GM20000 (cell line): ENCODE data around the gene APOL4.
"Not testable (repeated sequence)": the region's sequence is repeated elsewhere in the genome, so short reads cannot be mapped to it uniquely, and the experiment has no call there.

ENCODE experiments used
- DNase-seq: peaks from one replicate; pipeline ENCODE4 v3.0.0; 2012; ENCODE audit warnings: low spot score
- TF ChIP-seq, protein P1 (sequence below): IDR thresholded peaks from 2 replicates; pipeline ENCODE4 v1.5.1; 2012; ENCODE audit warnings: mild to moderate bottlenecking, control low read depth; ENCODE audit errors: extremely low read depth, missing control alignments

APOL4 gene

DNA sequence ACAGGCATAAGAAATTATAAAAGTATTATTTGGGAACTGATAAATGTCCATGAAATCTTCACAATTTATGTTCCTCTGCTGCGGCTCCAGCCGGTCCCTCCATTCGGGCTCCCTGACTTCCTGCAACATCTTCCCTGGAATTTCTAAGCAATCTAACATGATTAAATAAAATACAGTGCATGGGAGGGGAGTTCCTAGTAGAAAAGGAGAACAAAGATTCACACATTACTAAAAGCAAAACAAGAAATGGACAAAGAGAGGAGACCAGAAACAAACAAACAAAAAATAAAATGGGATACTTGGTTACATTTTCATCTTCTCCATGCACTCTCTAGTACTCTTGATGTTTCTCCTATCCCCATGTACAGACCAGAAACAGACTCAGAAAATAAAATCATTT is 8.6 kb upstream of the APOL4 start:
- no peak for DNase-seq
- TF ChIP-seq, protein P1, sequence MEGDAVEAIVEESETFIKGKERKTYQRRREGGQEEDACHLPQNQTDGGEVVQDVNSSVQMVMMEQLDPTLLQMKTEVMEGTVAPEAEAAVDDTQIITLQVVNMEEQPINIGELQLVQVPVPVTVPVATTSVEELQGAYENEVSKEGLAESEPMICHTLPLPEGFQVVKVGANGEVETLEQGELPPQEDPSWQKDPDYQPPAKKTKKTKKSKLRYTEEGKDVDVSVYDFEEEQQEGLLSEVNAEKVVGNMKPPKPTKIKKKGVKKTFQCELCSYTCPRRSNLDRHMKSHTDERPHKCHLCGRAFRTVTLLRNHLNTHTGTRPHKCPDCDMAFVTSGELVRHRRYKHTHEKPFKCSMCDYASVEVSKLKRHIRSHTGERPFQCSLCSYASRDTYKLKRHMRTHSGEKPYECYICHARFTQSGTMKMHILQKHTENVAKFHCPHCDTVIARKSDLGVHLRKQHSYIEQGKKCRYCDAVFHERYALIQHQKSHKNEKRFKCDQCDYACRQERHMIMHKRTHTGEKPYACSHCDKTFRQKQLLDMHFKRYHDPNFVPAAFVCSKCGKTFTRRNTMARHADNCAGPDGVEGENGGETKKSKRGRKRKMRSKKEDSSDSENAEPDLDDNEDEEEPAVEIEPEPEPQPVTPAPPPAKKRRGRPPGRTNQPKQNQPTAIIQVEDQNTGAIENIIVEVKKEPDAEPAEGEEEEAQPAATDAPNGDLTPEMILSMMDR: no peak

DNA sequence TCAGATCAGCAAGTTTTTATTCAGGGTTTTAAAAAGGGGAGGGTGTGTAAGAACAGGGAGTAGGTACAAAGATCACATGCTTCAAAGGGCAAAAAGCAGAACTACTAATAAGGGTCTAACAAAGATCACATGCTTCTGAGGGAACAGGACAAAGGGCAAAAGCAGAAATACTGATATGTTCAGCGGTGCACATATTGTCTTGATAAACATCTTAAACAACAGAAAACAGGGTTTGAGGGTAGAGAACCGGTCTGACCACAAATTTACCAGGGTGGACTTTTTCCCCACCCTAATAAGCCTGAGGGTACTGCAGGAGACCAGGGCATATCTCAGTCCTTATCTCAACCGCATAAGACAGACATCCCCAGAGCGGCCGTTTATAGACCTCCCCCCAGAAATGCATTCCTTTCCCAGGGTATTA is 7.9 kb upstream of the APOL4 start:
- not testable (repeated sequence) for DNase-seq

DNA sequence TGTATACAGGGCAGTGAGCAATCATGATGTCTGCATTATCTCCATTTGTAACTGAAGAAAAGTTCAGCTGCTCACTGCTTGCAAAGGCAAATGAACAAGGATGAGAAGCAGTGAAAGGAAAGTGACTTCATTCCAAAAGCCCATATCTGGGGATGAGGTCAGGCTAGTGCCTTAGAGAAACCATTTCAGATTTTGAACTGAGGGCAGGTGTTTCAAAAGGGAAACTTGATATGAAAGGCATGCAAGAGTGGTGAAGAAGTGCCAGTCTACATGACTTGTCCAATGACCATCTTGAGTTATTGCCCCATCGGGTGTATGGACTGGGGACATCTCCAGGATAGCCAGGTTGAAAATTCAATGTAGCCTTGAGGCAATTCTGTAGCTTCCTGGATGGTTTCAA is 7.3 kb upstream of the APOL4 start:
- TF ChIP-seq, protein P1: no peak

DNA sequence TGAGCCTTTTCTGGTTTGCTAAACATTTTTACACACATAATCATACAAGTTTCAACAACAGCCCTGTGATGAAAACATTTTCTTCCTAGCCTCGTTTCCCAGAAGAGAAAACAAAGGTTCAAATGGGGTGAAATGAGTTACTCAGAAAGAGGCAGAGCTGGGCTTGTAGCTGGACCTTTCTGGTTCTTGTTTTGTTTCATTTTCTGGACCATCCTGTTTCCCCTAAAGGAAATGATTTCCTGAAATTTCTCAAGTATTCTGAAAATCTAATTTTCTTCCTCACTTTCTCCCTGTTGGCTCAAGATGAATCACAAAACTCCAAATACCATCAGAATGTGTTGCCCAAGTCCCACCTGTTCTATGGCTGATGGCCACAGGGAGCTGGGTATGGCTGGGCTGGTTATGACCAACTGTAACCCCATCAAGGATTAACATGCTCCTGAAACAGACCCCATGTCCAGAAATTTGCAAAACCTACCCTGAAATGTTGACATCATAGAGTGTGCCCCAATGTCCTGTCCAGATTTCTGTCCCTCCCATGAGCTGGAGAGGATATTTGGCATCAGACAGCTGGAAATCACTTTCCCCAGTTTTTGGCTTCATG is 6.7 kb upstream of the APOL4 start:
- no peak for DNase-seq
- TF ChIP-seq, protein P1: no peak

More for the DNA sequence above, 7.3 kb upstream of the APOL4 start:
- no peak for DNase-seq

DNA sequence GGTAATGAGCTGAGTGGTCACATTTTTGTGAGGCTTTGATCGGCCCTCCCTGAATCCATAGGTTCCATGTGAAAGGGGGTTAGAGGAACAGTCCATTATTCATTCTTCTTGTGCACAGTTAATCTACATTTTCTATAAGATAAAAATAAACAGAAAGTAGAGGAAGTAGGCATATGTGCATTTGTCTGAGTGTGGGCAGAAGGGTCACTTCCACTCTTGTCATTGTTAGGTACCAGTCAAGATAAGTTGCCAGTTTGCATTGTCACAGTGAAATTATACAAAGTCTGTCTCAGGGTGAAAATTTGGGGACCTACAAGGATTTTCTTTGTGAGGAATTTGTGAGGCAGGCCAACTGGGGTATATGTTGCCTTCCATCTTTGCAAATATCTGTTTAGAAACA is 4.6 kb upstream of the APOL4 start:
- TF ChIP-seq, protein P1: no peak
- DNase-seq: no peak

DNA sequence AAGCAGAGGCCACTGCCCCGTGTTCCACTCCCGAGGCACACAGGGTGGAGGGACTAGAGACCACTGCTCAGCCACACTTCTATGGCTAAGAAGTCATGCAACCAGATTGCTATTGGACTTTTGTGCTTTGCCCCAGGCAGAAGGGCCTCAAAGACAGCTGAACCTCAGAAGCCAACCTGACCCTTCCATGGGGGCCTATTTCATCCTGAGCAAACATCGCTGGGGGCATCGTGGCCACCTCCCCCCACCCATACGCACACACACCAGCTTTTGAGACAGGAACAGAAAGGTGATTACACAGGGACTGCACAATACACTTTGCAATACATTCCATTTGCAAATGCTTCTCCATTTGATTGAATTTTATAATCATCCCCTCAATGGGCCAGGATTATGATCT is 4.0 kb upstream of the APOL4 start:
- DNase-seq: not testable (repeated sequence)

DNA sequence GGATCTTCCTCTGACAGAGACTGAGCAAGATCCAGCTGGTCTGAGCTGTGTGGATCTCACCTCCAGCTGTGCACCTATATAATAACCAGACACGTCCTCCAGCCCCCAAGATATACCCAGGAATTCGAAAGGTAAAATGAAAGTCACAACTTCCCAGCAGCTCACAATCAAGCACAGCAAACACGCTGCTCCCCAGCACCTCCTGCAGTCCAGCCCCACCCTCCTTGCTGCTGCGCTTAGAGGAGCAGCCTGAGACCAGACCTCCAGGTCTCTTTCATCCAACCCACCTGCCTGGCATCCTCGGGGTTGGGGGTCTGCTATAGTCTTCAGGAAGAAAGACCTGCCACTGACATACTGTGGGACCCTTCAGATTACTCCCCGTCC is 3.0 kb upstream of the APOL4 start:
- DNase-seq: no peak
- TF ChIP-seq, protein P1: no peak

DNA sequence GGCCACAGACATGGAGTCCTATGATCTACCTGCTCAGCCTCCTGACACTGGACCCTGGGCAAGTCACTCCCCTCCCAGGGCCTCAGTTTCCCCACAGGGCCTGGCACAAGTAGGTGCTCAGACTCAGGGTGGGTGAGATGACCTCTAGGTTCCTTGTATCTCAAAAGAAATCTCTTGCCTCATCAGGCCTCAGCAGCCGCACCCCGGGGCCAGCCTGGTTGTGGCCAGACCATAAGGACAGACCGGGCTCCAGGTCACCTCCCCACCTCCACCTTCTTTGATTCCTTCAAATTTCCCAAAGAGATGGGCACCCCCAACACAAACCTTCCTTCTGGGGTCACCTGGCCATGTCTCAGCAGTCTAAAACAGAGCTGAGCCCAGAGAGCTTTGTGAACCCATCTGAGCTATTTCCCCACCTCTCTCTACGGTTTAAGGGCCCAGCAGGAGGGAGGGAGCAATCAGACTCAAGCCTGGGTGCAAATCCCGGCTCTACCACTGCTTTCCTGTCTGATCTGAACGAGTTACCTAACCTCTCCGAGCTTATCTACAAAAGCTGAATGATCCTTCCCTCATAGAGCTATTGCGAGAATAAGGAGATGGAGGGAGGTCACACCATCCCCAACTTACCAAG is 2.5 kb upstream of the APOL4 start:
- TF ChIP-seq, protein P1: no peak
- DNase-seq: no peak

DNA sequence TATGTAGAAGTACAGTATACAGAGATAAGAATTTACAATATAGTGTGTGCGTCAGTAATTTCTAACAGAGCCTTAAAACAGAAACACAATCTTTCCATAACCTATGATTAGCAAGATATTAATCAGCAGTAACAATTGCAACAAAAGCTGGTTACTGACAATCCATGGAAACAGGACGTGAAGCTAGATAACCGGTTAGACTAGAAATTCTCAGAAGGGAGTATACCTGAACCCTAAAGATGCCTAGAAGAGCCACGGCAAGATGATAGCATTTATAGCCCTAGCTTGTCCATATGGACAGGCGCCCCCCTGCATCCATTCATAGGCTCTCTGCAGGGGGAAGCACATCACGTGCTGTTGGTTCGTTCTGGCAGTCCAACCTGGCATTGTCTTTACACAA is 1.8 kb upstream of the APOL4 start:
- not testable (repeated sequence) for DNase-seq

DNA sequence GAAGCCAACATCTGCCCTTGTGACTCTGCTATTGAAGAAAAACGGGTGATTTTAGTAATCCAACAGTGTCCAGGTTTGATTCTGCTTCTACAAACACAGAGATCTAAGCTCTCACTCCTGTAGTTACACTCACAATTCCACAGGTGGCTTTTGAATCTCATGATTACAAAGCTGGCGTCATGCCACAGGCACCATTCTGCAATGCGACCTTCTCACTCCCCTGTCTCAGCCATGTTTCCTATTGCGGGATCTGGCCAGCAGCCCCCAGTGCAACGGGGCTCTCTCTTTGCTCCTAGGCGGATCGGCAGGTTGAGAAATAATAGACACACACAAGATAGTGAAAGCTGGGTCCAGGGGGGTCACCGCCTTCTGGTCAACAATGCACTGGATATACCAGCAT is 1.3 kb upstream of the APOL4 start:
- DNase-seq: not testable (repeated sequence)

DNA sequence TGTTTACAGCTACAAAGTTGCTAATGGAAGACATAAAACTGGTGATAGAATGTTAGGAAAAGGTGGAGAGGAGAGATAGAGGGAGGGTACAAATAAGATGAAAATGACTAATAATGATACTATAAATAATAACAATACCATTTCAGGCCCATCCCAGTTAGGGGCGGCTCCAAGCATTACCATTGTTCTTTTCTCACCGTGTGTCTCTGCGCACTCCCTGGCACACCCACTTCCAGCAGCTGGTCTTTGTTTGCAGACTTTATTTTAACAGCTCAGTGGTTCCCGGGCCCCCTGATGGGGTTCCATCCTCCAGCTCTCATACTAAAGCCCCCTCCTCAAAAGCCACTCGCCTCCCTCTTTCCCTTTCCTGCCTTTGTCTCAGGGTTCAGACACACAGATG is 584 bp downstream of the APOL4 start:
- DNase-seq: not testable (repeated sequence)
